ENCODE measurements around the gene FLII.
A peak's percentile ranks its signal among the peaks of the same experiment; 100 is the strongest.

The FLII gene

GRCh38 chr17:18260332-18261145 is 2.0 kb upstream of the FLII start, which contains the start of gene MIEF2:
Gene MIEF2, plus strand, starts transcription at chr17:18260662. Its CDS starts 2,059 bp downstream, at chr17:18262721.
- DNase-seq (ENCODE audit: low read depth): peak; percentile 87

DNA sequence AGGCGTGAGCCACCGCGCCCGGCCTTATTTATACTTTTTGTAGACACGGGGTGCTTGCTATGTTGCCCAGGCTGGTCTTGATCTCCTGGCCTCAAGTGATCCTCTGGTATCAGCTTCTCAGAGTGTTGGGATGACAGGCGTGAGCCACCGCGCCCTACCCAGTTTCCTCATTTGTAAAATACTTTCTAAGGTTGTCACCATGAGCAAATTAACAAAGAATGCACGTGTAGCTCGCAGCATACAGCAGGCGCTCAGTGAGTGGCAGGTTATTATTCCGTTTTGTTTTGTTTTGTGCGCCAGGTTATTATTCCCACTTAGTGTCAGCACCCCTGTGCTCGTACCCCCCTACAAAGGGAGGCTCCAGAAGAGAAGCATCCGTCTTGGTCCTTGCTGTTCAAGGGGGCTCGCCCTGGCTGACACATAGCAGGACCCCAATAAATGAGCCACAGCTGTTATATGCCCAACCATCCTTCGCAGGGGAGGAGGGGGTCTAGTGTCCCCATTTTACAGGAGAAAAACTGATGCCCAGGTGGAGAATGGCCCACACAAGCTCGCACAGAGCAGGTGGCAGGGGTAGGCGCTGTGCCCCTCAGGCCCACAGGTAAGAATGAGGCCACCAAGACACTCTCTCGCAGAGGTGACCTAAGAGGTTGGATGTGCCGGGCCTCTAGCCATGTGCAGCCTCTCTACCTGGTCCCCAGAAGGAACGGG is 1.2 kb upstream of the FLII start:
- no peak for DNase-seq (ENCODE audit: low read depth)

- DNase-seq (ENCODE audit: low read depth): peak; percentile 38
Measured at GRCh38 chr17:18257982-18258355, 569 bp downstream of the FLII start.

DNA sequence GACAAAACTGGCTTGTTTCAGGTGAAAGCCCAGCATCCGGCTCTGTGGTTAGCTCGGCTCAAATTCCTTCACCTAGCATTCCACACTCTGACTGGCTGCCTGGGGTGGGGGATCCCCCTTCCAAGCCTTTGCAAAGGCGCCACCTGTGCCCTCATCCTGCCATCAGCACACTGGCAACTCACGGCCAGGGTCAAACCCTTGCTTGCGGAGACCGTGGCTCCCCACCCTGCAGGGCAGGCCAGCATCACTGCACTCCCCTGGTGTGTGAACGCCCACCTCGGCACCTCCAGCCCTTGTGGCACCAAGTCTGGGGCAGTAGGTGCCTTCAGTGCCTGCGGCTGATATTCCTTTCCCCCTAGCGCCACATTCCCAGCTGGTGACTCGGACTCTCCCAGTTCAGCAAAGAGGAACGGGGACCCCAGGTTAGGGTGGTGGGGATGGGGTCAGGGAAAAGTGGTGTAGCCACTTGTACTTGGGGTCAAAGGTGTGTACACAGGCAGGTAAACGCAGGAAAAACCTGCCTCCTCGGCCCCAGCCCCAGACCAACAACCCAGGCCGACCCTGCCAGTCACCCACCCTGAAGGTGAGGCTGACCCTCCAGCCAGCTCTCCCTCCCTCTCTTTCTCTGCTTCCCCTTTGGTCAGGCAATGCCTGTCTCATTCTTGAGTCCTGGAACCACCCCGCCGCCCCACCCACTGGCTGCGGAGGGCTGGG is 1.1 kb downstream of the FLII start:
- no peak for DNase-seq (ENCODE audit: low read depth)

- no peak for DNase-seq (ENCODE audit: low read depth)
Measured at GRCh38 chr17:18256776-18257175, 1.8 kb downstream of the FLII start.

DNA sequence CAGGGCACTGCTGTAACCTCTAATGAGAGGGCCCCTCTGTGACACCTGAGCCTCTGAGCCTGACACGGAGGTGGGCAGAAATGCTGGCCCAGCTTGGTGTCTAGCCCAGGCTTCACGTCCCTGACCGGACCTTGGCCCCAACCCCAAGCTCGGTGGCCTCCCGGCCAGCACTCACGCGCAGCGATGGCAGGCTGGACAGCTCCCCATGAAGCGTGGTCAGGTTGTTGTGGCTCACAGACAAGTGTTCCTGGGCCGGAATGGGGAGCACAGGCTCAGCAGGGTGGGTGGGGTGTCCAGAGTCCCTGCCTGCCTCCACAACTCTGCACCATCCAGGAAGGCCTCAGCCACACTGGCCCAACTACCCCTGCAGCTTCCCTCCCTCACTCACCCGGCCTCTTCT is 2.2 kb downstream of the FLII start:
- DNase-seq (ENCODE audit: low read depth): no peak

DNA sequence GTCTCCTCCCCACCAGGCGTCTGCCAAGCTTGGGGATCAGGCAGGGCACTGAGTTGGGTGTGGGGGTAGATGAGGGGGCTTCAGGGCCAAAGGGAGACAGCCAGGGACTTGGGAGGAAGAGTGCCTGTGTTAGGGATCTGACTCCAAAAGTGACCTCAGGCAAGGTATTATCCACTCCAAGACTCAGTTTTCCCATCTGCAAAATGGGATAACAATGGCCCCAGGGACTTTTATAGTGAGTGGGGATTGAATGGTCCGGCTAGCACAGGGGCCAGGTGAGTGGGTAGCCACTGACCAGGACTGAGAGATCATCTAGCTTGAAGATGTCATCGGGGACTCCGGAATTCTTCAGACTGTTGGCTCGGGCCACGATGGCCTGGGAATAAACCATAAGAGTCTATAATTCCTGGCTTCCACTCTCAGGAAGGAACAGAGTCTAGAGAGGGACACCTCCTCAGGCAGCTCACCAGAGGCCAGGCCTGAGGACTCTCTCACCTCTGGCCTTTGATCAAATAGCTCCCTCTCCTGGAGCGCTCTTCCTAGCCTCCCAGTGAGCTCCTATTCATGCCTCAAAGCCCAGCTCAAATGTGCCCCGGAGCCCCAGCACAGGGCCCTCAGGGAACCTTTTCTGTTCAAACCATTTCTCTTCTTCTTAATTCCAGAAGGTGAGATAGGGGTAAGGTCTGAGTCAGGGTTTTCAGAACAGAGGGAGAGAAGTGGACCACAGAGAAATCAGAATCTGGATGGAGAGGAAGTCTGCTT is 3.5 kb downstream of the FLII start:
- no peak for DNase-seq (ENCODE audit: low read depth)

DNA sequence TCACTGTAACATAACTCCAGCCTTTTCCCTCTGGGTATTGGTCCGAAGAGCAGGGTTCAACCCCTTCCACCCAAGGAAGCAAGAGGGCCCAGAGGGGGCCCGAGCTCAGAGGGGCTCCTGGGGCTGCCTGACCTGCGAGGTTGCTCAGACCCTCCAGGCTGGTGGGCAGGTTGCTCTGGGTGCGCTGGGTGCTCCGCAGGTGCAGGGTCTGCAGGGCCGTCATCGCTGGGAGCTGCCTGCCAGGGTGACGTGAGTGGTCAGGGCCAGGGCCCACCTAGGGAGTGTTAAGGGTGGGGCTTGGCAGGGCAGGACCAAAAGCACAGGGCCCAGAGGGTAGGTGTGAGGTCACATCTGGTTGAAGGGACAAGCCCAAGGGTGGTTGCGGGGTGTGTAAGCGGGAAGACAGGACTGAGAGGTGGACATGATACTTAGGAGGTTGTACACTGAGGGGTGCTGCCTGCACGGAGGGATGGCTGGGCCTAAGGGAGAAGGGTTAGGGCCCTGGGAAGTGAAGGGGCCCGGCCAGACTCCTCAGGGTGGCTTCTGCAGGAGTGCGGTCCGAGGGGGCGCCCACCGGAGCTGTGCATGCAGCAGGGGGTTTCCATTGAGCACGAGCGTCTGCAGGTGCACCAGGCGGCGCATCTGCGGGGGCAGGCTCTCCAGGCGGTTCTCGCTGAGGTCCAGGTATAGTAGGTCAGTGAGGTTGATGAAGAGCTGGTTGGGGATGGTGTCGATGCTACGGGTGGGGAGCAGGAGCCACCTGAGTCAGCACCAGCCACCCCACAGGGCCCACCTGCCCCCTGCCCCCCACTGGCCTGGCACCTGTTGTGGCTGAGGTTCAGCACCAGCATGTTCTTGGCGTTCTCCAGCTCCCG is 4.4 kb downstream of the FLII start:
- no peak for DNase-seq (ENCODE audit: low read depth)

GRCh38 chr17:18253187-18253884 is 5.2 kb downstream of the FLII start:
- no peak for DNase-seq (ENCODE audit: low read depth)

GRCh38 chr17:18252160-18252559 is 6.4 kb downstream of the FLII start:
- no peak for DNase-seq (ENCODE audit: low read depth)

GRCh38 chr17:18251204-18251603 is 7.3 kb downstream of the FLII start:
- DNase-seq (ENCODE audit: low read depth): no peak

DNA sequence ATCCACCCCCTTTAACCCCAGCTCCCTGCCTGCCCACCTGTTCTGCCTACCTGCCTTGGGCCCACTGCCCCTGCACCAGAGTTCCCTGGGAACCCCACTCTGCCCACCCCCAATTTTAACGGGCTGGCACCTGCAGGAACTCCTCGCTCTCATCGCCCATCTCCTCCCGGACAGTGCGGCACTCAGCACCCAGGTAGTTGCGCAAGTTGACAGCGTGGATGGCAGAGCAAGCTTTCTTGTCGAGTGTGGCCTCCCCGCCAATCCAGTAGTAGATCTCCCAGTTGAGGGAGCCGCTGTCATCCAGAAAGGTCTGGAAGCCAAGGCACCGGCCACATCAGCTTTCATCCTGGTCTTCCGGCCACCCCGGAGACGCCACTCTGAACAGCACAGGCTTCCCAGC is 7.8 kb downstream of the FLII start:
- no peak for DNase-seq (ENCODE audit: low read depth)

DNA sequence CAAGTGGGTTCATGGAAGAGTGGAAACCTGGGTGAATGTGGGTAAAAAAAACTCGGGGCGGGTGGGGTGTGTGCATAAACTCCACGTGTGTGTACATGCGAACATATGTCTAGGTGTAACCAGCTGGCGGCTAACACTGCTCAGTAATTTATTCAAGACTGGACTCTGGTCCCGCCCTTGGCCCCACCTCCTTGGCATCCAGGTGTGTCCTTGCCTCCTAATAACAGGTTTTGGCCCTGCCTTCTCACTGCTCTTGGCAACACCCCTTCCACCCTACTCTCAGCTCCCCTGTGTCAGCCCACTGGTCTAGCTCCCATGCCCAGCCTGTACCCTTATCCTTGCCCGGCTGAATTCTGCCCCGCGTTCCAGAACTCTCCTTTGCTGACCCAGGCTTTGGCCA is 8.3 kb downstream of the FLII start:
- no peak for DNase-seq (ENCODE audit: low read depth)

DNA sequence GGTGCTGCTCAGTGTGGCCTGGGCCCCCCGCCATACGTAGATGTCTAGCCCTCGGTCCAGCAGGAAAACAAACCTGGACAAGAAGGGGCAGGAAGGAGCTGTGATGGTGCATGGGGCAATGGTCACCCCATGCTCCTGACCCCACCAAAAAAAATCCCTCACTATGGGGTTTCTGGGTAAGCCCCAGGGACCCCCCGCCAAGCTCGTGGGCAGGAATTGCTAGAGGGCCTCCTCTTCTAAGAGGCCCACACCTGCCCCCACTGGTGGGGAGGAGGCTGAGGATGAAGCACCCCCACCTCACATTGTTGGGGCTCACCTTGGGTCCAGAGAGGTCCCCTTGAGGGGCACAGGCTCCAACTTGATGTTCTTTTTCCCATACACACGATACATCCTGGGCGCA is 9.7 kb downstream of the FLII start:
- DNase-seq (ENCODE audit: low read depth): no peak

- DNase-seq (ENCODE audit: low read depth): peak; percentile 23
Measured at GRCh38 chr17:18248300-18248731, 10.2 kb downstream of the FLII start.

- no peak for DNase-seq (ENCODE audit: low read depth)
Measured at GRCh38 chr17:18247613-18248001, 10.9 kb downstream of the FLII start.

DNA sequence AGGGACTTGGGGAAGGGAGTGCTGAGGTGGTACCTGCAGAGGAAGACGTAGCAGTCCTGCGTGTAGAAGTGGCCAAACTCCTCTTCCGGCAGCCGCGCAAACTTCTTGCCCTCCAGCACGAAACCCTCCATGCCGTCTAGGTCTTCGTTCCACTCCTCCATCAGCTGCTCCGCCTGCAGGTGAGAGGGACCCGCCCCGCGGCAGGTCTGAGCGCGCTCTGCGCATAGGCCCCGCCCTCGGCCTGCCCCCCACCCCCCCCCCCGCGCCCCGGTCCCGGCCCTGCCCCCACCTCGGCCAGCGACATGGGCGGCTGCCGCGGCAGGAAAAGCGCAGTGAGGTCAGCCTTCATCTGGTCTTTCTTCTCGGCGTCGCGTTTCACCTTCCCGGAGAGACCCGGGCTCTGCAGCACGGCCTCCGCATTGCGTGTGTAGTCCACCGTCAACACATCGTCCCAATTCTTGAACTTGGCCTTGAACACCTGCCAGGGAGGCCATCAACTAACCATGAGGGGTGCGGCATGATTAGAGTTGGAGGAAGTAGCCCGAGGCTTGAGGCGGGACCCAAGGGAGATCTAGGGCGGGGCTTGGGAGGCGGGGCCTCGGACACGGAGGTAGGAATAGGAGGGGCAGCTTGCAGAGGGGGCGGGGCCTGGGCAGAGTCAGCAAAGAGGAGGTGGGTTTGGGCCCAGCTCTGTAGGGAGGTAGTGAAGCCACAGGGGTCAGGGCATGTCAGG is 11.5 kb downstream of the FLII start:
- DNase-seq (ENCODE audit: low read depth): no peak

DNA sequence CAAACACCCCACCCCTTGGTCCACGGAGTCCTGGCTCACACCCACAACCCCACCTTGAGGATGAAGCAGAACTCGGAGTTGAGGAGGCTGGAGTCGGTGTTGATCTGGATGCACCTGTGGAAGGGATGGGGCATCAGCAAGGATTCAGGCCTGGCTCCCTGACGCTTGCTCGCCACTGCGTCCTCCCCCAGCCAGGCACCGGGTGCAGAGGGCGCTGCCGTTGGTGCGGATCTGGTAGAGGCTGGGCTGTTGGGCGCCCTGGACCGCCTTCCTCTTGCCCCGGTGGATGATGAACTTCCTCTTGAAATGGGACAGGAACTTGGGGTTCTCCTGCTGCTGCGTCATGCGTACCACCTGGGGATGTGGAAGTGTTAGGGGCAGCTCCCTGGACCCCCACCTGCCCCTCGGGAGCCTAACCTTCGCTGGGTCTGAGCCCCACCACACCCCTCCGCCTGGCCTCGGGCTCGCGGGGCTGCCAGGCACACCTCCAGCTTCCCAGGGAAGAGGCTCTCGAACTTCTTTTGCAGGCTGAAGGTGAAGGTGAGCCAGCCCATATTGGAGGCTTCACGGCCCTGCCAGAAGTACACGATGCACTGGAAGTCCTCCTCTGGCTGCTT is 12.3 kb downstream of the FLII start:
- no peak for DNase-seq (ENCODE audit: low read depth)

DNA sequence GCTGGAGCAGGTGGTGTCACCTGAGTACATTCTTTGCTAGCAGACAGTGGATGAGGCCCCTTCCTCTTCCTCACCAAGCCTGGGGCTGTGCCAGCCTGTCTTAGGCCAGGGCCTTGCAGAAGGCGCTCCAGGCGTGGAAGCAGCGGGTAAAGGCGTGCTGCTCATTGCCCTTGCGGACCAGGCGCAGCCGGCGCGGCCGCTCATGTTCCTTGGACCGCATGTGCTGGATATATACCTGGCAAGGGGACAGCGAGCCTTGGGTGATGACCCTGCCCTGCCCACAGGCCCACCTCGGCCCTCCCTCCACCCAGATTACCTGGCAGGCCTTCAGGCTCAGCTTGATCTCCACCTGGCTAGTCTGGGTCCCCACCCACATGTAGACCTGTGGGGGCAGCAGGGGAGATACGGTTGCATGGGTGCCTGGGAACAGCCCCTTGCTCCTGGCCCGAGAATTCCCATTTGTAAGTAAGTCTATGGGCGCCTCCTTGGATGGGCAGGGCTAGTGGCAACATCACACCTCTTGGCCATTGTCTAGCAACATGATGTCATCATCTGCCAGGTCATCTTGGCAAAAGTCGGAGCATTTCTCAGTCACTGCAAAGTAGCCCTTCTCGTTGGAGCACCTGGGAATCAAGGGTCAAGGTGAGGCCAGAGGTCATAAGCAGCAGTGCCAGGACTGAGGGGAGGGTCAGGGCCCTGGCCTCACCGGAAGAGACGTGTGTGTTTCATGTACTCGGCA is 13.3 kb downstream of the FLII start:
- DNase-seq (ENCODE audit: low read depth): no peak

Measured in T-helper 22 cell (primary cell).